BJ (cell line): ENCODE data around the gene VAV2. TPM values are rescaled to one million over a fixed set of nuclear protein-coding genes. Genes with fewer than 3 reads are reported as not detected.

Source experiments
- CTCF ChIA-PET: fragments of 350-600 bp; formaldehyde crosslinking; extraction: SDS; loops from one replicate; lab custom pipeline; 2021; ENCODE audit warnings: antibody characterized with exemption, inconsistent platforms; lab: Yijun Ruan, JAX
- POLR2A ChIA-PET: fragments of 300-600 bp; sonication (Branson Sonifier 250); formaldehyde crosslinking; extraction: SDS; loops from one replicate; lab custom pipeline; 2021; ENCODE audit warnings: antibody characterized with exemption; lab: Charles Lee
- DNase-seq: peaks from one replicate; pipeline ENCODE4 v3.0.0-alpha.2; 2011; ENCODE audit warnings: low read depth
- H3K27me3 ChIP-seq: 2 replicates; pipeline ENCODE4 v1.6.0; 2011; ENCODE audit warnings: low read length; ENCODE audit not compliant: control insufficient read depth, insufficient read depth
- H3K36me3 ChIP-seq: 2 replicates; pipeline ENCODE4 v1.5.1; 2011; ENCODE audit warnings: low read length; ENCODE audit not compliant: control insufficient read depth, insufficient read depth
- H3K4me3 ChIP-seq: 2 replicates; pipeline ENCODE4 v1.5.1; 2011; ENCODE audit warnings: low read depth, mild to moderate bottlenecking, control low read depth, low read length
- polyA plus RNA-seq: library from polyadenylated mRNA; depleted of rRNA; stranded (reverse); fragments of >200 nt; gene quantifications from 2 replicates; pipeline ENCODE4 v1.2.3, GENCODE V29; 2011
- TF ChIP-seq, protein P1 (sequence below): IDR thresholded peaks from 2 replicates; pipeline ENCODE4 v1.5.1; 2011; ENCODE audit warnings: low read depth, mild to moderate bottlenecking, control low read depth, inconsistent platforms, low read length, moderate library complexity; ENCODE audit not compliant: insufficient read depth

The VAV2 gene
- polyA plus RNA-seq, 1 experiment = 9.9 TPM

- Histone ChIP-seq H3K4me3 (no peak overlapping the region), H3K27me3 (no peaks in the 10 kb centered on the region), H3K36me3 (peaks cover 7% of the 10 kb centered on the region)
- CTCF ChIA-PET = interaction anchor here (1.2 kb wide), 1 partner anchor 10 kb away, joined by 3 read pairs; no protein-coding TSS in a partner anchor
- DNase-seq = no peak
- POLR2A ChIA-PET = no interaction called here
- TF ChIP-seq, protein P1, sequence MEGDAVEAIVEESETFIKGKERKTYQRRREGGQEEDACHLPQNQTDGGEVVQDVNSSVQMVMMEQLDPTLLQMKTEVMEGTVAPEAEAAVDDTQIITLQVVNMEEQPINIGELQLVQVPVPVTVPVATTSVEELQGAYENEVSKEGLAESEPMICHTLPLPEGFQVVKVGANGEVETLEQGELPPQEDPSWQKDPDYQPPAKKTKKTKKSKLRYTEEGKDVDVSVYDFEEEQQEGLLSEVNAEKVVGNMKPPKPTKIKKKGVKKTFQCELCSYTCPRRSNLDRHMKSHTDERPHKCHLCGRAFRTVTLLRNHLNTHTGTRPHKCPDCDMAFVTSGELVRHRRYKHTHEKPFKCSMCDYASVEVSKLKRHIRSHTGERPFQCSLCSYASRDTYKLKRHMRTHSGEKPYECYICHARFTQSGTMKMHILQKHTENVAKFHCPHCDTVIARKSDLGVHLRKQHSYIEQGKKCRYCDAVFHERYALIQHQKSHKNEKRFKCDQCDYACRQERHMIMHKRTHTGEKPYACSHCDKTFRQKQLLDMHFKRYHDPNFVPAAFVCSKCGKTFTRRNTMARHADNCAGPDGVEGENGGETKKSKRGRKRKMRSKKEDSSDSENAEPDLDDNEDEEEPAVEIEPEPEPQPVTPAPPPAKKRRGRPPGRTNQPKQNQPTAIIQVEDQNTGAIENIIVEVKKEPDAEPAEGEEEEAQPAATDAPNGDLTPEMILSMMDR = no peak
Observed at GRCh38 chr9:133833388-133834025, 158.6 kb downstream of the VAV2 start.

- Histone ChIP-seq H3K36me3 (peaks cover 7% of the 10 kb centered on the region), H3K4me3 (no peak overlapping the region), H3K27me3 (no peaks in the 10 kb centered on the region)
- ChIA-PET CTCF (no interaction called here), POLR2A (no interaction called here)
- DNase-seq = no peak
- TF ChIP-seq, protein P1 = no peak
Observed at GRCh38 chr9:133832877-133833276, 159.2 kb downstream of the VAV2 start.

DNA sequence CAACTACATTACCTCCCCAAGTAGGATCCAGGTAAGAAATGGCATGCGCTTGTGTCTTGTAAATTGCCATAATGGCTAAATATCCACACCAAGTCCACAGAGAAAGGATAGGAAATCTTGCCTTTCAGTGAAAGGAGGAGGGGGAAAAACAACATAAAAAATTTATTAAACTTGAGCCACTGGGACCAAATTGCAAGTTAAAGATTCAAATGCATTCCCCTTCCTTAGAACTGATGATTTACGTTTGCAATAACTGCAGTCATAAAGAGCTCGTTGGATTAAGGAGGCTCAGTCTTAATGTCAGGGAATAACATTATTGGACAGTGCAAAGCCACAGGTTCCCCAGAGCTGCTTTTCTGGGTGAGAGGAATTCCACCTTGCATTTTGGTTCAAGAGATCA lies 161.4 kb downstream of the VAV2 start:
- Histone ChIP-seq H3K27me3 (no peaks in the 10 kb centered on the region), H3K4me3 (no peak overlapping the region), H3K36me3 (peaks cover 7% of the 10 kb centered on the region)
- DNase-seq = no peak
- ChIA-PET POLR2A (no interaction called here), CTCF (interaction anchor here (0.8 kb wide), 2 partner anchors 9 to 163 kb away, joined by 3 read pairs; no protein-coding TSS in a partner anchor)
- TF ChIP-seq, protein P1 = no peak

- Histone ChIP-seq H3K4me3 (no peak overlapping the region), H3K27me3 (no peaks in the 10 kb centered on the region), H3K36me3 (peaks cover 7% of the 10 kb centered on the region)
- DNase-seq = no peak
- POLR2A ChIA-PET = no interaction called here
- TF ChIP-seq, protein P1 = no peak
- CTCF ChIA-PET = interaction anchor here (0.8 kb wide), 2 partner anchors 8 to 164 kb away, joined by 3 read pairs; no protein-coding TSS in a partner anchor
Observed at GRCh38 chr9:133830310-133830709, 161.8 kb downstream of the VAV2 start.

DNA sequence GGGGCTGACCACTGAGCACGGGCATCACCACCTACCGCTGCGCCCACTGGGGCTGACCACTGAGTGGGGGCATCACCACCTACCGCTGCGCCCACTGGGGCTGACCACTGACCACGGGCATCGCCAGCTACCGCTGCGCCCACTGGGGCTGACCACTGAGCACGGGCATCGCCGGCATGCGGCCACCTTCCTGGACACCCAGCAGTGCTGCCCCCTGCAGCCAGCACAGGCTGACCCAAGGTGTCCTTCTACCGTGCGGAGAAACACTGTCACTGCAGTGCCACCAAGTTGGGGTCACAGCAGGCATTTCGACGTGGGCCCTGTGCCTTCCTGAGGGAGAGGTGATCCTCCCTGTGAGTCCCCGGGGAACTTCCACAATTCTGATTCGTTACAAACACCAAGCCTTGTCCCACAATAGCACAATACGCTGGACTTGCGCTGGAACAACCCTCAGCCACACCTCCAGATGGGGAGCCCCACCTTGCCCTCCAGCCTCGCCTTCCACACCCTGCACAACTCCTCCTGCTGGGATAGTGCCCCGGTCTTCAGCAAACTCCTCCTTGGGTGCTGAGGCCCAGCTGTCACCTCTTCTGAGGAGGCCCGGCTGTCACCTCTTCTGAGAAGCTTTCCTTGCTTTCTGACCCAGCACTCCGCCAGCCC lies 163.7 kb downstream of the VAV2 start:
- H3K27me3 ChIP-seq = no peaks in the 10 kb centered on the region
- POLR2A ChIA-PET = no interaction called here
- peaks cover 10% of the 10 kb centered on the region for H3K36me3 ChIP-seq
- no peak overlapping the region for H3K4me3 ChIP-seq
- CTCF ChIA-PET = interaction anchor here (1.2 kb wide), 1 partner anchor 165 kb away, joined by 3 read pairs; no protein-coding TSS in a partner anchor
- TF ChIP-seq, protein P1 = no peak
- no peak for DNase-seq
